Esophagus muscularis mucosa (tissue), 4 donors: ENCODE results near the gene TIGD3.

Source experiments
- CTCF ChIP-seq, 3 experiments: fragments of 200-600 bp in 2 of 3; fragments of 450-650 bp in 1 of 3; sonication (generic) in 2 of 3; IDR thresholded peaks; one replicate each; pipeline ENCODE4 v1.5.1; 2017 to 2019; ENCODE audit warnings: antibody characterized with exemption in 3 of 3, mild to moderate bottlenecking in 2 of 3, moderate library complexity in 1 of 3
- EP300 ChIP-seq: sonication (generic); formaldehyde crosslinking; IDR thresholded peaks from one replicate; pipeline ENCODE4 v1.6.1; 2017; ENCODE audit warnings: antibody characterized with exemption
- POLR2A ChIP-seq: fragments of 450-650 bp; IDR thresholded peaks from one replicate; pipeline ENCODE4 v1.6.1; 2017; ENCODE audit warnings: antibody characterized with exemption, moderate library complexity, mild to moderate bottlenecking, low read depth
- POLR2AphosphoS5 ChIP-seq, 2 donors: sonication (generic); formaldehyde crosslinking; IDR thresholded peaks; one replicate each; pipeline ENCODE4 v1.6.1; 2017; ENCODE audit warnings: antibody characterized with exemption in 2 of 2

- no peak for TF ChIP-seq POLR2A
- TF ChIP-seq CTCF (IDR thresholded peaks at IDR 0.05) = no peak
- no peak for TF ChIP-seq POLR2AphosphoS5 (IDR thresholded peaks at IDR 0.05)
- no peak for TF ChIP-seq EP300
These were observed 26.0 kb downstream of the TIGD3 start for GRCh38 chr11:65380460-65381119.
